HPDE6-E6E7 (cell line): Measurements from ENCODE around the gene GPN3.
A peak's percentile ranks its signal among the peaks of the same experiment; 100 is the strongest.
"Not testable (repeated sequence)": the region's sequence is repeated elsewhere in the genome, so short reads cannot be mapped to it uniquely, and the experiment has no call there.

ENCODE experiments used
- DNase-seq: peaks from one replicate; pipeline ENCODE4 v3.0.0; 2011; ENCODE audit warnings: missing footprints; ENCODE audit errors: extremely low spot score

Gene GPN3

GRCh38 chr12:110468214-110469048 lies at the start of gene GPN3, which contains the start of gene FAM216A:
GPN3 (minus strand) TSS chr12:110468257; CDS start chr12:110468203, 54 bp downstream.
FAM216A (plus strand) TSS chr12:110468845; CDS start chr12:110468876, 31 bp downstream.
- peak; percentile 94 for DNase-seq

DNA sequence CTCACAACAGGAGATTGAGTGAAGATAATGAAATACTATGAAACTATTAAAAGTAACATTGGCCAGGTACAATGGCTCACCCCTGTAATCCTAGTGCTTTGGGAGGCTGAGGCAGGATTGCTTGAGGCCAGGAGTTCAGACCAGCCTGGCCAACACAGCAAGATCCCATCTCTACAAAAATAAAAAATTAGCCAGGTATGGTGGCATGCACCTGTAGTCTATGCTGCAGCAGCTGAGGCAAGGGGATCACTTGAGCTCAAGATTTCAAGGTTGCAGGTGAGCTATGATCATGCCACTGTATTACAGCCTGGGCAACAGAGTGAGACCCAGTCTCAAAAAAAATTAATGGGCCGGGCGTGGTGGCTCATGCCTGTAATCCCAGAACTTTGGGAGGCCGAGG lies 48.9 kb upstream of the GPN3 start:
- no peak for DNase-seq

DNA sequence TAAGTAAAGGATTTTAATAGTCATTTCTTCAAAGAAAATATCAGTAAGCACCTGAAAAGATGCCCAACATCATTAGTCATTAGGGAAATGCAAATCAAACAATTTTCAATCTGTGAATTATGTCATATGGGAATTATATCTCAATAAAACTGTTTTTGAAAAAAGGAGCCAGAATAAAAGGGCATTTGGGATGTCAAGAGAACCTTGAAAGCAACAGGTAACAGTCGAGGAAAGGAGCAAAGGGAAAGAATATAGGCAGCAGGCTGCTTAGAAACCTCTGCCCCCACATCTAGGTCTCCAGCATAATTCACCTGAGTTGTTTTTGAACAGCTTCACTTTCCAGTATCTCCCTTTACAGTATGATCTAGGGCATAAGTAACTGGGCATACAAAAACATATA lies 46.3 kb upstream of the GPN3 start:
- DNase-seq: no peak

GRCh38 chr12:110513842-110514241 lies 45.8 kb upstream of the GPN3 start:
- DNase-seq: no peak

DNA sequence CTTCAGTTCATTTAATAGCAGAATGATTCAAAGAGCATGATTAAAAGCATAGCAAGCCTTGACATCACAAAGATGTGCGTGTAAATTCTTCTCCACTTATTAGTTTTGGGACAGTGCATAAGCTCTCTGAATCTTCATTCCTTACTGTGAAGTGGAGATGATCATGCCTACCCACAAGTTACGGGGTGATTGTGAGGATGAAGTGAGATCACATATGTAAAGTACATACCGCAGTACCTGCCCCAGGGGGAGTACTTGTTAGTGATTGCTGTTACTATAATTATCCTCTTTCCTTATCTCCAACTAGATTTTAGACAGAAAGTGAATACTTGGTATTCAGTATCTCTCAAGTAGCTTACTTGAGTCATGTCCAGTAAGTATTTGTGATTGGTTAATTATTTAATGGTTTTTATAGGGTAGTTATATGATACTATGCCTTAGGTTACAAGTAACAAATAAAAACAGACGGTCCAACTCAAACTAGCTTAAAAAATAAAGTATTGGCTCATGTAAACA lies 40.1 kb upstream of the GPN3 start:
- DNase-seq: no peak

DNA sequence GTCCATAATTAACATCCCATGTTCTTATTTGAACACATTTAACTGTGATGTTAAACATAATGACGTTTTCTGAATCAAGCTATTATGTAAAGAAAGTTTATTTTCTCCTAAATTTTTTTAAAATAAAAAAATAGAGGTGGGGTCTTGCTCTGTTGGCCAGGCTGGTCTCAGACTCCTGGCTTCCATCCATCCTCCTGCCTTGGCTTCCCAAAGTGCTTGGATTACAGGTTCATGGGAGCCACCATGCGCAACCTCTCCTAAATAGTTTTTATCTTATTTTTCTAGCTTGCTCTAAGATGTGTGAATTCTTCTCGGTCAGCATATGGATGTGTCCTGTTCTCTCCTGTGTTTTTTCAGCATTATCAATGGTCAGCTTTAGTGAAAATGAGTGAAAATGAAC lies 37.3 kb upstream of the GPN3 start:
- DNase-seq: no peak

- no peak for DNase-seq
Observed at GRCh38 chr12:110503432-110503831, 35.4 kb upstream of the GPN3 start.

- peak; percentile 92 for DNase-seq
Observed at GRCh38 chr12:110501752-110502738, 34.0 kb upstream of the GPN3 start, which contains the start of the genes RAD9B and VPS29. RAD9B (plus strand) TSS chr12:110502331; CDS start chr12:110502338, 7 bp downstream. VPS29 (minus strand) TSS chr12:110502111; CDS start chr12:110502051, 60 bp downstream.

DNA sequence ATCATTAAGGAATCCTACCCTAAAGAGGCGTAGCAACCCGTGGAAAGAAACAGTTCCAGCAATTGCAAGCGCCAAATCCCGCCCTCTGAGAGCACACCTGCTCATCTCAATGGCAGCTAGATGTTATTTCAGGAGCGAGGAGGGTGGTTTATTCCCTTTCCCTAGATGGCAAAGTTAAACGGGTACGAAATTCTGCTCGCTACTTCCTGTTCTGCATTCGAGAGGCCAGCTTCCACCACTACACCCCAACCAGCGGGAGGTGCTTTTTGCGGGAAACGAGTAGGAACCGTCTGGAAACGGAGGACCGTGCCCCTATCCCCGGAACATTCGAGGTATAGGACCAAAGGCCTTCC lies 33.3 kb upstream of the GPN3 start:
- peak; percentile 61 for DNase-seq

DNA sequence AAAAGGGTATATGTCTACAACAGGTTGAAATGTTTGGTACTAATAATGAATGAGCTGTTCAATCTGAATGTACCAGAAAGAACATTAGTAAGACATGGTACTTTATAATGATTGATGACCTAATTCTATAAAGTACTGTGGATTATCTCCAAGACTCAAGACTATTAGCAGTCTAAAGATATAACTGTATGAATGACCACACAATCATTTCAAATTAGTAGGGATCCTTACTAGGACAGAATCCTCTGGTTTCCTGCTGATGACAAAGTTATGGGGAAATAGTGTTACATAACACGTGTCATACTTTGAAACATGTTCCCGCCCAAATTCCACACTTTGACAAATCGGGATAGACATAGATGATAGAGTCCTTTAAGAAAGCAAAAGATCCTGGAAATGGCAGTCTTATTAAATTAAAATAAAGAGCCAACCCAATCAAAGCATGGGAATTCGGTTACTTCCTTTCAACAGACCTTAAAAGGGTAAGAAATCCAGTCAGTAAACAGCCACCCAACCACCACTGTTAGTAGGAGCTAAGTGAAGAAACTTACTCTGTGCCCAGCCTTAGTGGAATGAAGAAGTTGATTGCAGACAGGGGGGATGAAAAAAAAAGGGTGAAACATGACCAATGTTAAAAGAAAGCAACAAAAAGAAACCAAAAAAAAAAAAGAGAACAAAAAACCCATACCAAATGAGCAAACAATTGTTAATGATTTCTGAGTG lies 31.1 kb upstream of the GPN3 start:
- DNase-seq: peak; percentile 38

DNA sequence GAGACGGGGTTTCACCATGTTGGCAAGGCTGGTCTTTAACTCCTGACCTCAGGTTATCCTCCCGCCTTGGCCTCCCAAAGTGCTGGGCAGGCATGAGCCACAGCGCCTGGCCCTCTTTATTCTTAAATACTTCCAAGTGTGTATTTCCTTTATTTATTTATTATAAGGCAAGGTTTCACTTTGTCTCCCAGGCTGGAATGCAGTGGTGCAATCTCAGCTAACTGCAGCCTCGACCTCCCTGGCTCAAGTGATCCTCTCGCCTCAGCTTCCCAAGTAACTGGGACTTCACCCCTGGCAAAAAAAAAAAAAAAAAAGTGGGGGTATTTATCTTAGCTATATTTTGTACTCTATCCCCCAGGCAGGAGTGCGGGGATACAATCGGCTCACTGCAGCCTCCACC lies 7.4 kb upstream of the GPN3 start:
- no peak for DNase-seq

DNA sequence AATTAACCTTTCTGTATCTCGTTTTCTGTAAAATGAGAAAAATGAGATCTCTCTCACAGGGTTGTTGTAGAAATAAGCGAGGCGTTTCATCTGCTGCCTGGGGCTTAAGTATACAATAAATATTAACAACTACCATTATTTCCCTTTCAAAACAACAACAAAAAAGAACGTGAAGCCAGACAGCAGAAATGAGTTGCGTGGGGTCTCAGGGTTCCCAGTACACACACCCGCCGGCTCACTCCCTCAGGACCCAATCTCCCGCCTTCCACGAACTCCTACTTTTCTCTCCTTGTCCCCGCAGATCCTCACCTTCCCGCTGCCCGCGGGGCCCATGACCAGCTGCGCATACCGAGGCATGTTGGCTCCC lies 227 bp downstream of the GPN3 start:
- DNase-seq: no peak

DNA sequence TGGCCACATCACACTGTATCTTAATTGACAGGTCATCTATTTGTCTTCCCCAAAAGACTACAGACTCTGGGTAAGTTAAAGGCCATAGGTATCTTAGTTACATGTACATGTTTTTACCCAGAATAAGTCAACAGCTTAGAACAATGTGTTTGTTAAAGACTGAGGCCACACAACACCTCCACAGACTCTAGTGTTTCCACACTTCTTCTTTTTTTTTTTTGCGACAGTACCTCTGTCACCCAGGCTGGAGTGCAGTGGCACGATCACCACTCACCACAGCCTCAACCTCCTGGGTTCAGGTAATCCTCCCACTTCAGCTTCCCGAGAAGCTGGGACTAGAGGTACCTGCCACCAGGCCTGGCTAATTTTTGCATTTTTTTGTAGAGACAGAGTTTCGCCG lies 1.3 kb downstream of the GPN3 start:
- no peak for DNase-seq

DNA sequence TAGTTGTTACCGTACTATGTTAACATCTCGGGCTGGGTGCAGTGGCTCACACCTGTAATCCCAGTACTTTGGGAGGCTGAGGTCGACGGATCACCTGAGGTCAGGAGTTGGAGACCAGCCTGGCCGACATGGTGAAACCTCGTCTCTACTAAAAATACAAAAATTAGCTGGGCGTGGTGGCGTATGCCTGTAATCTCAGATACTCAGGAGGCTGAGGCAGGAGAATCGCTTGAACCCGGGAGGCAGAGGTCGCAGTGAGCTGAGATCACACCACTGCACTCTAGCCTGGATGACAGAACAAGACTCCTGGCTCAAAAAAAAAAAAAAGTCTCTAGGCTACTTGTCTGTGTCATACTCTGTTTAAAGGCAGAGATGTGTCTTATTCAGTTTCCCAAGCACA lies 2.3 kb downstream of the GPN3 start:
- DNase-seq: not testable (repeated sequence)

DNA sequence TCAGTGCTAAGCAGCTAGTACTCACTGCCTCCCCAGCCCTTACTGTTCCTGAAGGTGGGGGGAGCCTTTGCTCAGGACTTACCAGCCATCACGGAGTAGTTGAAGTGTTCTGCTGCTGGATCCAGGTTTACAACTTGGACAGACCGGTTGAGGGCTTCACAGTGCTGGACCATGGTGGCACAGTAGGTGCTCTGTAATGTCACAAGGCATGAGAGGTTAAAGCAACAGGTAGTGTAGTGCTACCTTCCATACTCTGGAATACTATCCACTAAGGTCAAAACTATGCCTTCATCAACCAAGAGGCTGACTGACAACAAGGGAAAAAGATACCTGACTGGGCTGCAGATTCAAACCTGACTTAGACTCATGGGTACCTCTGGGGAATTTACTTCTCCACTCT lies 3.0 kb downstream of the GPN3 start:
- DNase-seq: no peak

- not testable (repeated sequence) for DNase-seq
Observed at GRCh38 chr12:110461189-110461588, 6.9 kb downstream of the GPN3 start.

GRCh38 chr12:110458756-110459155 lies 9.3 kb downstream of the GPN3 start:
- no peak for DNase-seq

- no peak for DNase-seq
Observed at GRCh38 chr12:110453569-110454296, 14.3 kb downstream of the GPN3 start.

DNA sequence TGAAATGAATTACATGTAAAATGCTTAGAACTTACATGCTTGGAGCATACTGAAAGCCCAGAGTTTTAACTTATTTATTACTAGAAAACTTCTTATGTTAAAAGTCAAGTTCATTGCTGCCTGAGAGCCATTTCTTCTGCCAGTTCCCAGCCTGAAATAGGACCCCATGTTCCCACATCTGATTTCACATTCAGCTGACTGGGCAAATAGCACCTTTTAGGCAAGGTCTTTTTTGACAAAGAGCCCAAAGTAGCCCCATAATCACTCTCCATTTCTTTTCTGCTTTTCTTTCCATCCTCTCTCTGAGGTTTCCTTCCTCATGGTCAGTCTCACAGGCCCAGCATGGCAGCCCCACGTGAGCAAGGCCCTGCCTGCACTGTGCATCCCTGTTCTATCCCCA lies 16.8 kb downstream of the GPN3 start:
- DNase-seq: no peak

DNA sequence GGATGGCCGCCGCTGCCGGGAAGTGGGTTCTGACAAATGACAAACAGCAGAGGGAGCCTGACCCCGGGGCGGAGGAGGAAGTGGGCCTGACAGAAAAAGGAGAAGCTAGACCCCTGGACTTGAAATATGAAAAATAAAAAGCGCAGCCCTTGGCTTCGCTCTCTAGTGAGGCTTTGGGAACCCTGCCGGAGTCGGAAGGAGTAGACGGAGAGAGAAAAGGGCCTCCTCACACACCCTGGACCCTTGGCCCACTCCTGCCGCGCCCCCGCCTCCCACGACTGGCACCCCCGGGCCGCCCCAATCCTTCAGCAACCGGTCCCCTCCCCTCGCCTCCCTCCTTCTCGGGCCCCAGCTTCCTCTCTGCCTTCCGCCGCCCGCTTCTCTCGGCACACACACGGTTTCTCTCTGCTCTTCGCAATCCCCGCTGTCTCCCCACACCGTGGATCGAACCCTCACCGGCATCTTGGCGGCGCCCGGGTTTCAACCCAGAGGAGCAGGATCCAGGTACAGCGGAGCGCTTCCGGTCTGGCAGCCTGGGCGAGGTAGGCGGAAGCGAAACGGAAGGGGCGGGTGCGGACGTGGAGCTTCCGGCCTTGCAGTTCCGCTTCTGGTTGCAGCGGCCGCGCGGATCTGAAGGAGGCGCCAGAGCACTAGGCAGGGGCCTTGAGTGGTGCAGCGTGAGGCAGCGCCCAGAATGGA lies 18.1 kb downstream of the GPN3 start, which contains the start of gene ARPC3:
Gene ARPC3, minus strand, starts transcription at position 539 of the 699 bp plus-strand sequence. Its CDS starts 77 bp downstream, at position 462.
- DNase-seq: peak; percentile 88
